ENCODE measurements around the gene CHST12.
"Not testable (repeated sequence)": the region's sequence is repeated elsewhere in the genome, so short reads cannot be mapped to it uniquely, and the experiment has no call there.

Gene CHST12

DNA sequence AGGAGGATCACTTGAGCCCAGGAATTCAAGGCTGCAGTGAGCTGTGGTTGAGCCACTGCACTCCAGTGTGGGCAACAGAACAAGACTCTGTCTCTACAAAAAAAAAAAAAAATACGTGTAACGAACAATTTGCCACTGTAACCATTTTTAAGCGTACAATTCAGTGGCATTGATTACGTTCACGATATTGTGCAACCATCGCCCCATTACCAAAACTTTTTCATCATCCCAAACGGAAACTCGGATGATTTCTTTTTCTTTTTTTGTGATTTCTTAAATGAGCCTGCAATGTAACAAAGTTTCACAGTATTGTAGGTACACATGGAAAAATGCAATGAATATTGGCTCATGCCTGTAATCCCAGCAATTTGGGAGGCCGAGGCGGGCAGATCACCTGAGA is 63.3 kb downstream of the CHST12 start:
- DNase-seq, result no peak

DNA sequence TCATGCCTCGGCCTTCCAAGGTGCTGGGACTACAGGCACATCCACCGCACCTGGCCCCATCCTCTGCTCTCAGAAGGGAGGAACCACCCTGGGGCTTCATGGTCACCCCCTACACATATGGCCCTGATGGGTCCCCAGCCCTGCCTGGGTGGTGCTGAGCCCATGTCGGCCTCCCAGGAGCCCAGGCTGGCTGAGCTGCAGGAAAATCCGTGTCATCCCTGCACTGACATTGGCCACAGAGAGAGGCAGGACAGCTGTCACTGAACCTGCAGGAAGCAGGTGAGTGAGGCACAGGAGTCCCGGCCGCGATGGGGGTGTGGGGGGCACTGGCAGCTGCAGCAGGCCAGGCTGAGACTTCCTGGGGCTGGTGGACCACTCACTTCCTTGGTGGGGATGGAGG is 64.8 kb downstream of the CHST12 start:
- DNase-seq, result no peak

DNA sequence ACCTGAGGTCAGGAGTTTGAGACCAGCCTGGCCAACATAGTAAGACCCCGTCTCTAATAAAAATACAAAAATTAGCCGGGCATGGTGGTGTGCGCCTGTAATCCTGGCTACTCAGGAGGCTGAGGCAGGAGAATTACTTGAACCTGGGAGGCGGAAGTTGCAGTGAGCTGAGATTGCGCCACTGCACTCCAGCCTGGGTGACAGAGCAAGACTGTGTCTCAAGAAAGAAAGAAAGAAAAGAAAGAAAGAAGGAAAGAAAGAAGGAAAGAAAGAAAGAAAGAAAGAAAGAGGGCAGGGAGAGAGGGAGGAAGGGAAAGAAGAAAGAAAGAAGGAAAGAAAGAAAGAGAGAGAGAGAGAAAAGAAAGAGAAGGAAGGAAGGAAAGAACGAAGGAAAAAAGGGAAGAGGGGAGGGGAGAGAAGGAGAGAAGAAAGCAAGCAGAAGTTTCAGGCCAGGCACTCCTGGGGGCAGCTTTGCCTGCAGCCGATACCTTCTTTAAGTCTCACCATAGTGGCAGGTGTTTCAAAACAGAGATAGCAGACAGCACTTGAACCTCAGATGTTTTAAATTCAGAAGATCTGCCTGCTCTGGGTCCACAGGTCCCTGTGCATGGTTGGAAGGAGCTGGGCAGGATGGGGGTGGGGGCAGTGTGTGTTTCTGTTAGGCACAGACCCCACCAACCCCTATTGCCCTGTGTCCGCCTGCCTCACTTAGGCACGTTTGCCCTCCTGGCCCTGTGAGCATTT is 66.2 kb downstream of the CHST12 start:
- not testable (repeated sequence) for DNase-seq

DNA sequence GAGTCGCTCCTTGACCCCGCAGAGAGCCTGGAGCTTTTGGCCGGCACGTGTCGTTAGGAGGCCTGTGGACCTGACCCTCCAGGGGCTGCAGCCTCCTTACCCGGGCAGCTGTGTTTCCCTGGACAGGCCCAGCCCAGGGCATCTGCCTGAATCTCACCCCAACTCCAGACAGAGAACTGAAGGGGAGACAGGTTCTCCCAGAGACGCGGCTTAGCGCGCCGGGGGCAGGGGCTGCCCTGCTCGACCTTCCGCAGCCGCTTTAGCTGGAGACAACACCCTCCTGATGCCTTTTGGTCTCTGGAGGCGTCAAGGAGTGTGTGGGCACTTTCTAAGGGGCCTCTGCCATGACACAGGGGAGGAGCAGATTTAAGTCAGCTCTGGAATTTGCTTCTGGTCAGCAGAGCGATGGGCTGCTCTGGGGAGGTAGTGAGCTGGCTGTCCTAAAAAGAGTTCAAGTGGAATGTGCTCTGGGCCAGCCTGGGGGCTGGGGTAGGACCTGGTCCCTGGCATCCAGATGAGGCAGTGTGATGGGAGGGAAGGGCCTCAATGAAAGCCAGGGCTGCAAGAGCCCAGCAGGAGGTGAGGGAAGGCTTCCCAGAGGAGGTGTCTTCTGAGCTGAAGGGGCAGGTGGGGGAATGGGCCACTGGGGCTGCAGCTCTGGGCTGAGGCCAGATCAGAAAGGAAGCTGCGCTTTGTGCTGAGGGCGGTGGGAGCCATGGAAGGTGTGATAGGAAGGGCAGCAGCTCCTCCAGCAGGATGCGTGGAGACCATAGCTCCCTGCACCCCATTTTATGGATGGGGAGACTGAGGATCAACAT is 67.0 kb downstream of the CHST12 start:
- no peak for DNase-seq

DNA sequence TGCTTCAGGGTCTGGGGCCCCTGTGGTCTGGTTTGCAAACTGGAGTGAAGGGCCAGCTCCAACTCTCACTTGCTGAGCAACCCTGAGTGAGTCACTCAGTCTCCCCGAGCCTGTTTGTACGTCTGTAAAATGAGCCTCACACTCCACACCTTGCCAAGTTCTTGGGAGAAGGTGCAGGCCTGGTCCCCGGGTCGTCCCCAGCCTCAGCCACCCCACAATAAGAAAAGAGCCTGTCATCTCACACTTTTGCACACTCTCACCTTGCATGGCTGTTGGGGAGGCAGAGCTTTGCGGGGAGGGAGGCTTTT is 67.6 kb downstream of the CHST12 start:
- DNase-seq, result peak; percentile 37

DNA sequence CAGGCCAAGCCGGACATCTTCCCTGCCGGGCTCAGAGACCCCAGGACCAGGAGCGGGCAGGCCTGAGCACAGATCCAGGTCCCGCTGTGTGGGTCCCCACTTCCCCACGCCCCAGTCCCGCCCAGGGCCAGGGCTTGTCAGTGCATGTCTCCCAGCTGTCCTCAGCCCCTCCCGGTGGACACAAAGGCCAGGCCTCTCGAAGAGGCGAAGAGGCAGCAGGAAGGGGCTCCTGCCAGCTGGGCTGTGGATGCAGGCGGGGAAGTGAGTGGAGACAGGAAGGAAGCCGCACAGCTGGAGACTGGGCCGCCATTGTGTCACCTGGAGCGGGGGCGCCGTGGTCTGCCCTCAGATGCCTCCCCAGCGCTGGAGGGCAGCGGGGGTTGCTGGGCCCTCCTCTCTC is 68.0 kb downstream of the CHST12 start:
- peak; percentile 94 for DNase-seq

DNA sequence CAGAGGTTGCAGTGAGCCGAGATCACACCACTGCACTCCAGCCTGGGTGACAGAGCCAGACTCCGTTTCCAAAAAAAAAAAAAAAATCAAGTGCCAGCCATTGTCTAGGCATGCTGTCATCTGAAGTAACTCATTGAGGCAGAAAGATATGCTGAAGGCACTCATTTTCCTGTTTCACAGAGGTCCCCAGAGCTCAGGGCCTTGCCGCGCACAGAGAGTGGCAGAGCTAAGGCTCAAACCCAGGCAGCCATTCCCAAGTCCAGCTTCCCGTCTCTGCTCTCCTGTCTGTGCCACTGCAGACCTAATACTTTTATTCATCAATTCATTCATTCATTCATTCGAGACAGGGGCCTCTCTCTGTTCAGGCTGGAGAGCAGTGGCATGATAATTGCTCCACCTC is 69.3 kb downstream of the CHST12 start:
- no peak for DNase-seq

DNA sequence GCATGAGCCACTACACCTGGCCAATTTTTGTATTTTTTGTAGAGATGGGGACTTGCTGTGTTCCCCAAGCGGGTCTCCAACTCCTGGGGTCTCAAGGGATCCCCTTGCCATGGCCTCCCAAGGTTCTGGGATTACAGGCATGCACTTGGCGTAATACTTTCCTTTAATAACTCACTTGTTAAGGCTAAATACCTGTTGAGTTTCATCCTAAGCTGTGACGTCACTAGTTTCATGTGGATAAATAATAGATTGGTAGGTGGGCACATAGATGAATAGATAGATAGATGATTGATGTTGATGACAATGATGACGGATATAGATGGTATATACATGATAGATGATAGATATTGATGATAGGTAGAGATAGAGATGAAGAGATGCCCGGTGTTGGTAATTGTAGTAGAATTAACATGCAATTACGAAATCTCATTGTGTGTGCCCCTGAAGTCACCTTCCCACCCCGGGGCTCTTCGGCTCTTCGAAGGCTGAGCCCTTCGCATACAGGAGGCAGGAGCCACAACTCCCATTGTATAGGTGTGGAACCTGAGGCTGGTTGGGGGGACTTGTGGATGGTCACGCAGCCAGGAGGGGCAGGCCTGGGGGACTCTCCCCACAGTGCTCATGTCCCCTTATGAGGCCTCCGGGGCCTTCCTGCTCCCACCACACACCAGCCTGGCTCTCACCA is 70.2 kb downstream of the CHST12 start:
- DNase-seq, result no peak

DNA sequence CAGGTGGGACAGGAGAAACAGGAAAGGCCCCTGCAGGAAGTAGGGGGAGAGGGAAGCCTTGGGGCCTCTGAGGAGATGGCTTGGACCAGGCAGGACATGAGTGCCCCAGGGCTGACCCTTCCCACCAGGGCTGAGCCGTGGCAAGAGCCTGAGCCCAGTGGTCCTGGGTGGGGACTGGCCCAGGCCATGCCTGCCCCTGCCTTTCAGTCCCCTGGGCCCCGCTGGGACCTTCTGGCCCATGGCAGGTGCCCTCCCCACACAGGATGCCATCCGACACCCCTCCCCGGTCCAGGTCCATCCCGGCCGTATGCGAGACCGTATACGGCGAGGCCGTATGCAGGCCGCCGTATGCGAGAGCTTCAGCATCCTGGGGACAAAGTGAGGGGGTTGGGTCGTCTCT is 70.8 kb downstream of the CHST12 start:
- no peak for DNase-seq

DNA sequence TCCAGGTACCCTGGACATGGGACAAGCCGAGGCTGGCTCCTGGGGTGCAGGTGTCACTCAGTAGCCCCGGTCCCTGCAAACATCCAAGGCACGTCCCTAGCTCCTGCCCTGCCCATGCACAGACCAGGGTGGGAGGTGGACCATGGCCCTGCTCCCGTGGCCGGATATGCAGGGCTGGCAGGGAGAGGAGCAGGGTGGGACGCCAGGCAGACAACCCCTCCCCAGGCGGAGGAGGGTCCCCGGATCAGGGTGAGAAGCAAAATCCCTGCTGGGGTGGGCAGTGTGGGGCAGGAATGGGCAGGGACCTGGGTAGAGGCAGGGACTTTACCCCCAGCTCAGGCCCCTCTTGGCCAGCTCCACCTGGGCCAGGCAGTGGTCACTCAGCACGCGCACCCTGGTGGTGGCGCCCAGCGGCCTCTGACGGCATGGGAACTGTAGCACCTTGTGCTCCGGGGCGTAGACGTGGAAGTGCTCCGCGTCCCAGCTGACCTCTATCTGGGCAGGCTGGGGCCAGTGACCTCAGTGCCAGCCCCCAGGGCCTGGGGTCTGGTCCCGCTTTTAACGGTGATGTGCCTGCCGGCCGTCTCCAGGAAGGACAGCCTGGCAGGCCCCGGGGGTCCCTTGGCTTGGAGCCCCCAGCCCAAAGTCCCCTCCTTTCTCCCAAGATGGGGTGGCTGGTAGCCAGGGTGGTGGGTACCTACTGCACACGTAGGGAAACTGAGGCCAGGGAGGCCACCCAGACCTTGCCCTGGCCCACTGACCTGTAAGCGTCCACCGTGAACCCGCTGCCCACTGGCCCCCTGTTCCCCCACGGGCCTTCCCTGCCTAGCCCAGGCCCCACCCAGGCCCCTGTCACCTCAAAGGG is 71.6 kb downstream of the CHST12 start:
- no peak for DNase-seq

DNA sequence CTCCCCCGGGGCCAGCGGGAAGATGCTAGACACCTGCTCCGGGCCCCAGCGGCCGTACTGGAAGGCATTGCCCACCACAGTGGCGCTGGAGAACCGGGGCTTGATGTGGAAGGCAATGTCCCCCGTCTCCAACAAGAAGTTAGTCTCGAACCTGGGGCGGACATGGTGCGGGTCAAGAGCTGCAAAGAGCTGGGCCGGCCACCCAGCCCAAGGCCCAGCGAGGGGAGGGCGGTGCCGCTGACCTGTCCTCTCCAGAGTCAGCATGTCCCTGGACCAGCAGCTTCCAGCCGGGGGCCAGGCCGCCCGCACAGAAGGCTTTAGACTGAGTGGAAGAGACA is 72.2 kb downstream of the CHST12 start:
- no peak for DNase-seq

DNA sequence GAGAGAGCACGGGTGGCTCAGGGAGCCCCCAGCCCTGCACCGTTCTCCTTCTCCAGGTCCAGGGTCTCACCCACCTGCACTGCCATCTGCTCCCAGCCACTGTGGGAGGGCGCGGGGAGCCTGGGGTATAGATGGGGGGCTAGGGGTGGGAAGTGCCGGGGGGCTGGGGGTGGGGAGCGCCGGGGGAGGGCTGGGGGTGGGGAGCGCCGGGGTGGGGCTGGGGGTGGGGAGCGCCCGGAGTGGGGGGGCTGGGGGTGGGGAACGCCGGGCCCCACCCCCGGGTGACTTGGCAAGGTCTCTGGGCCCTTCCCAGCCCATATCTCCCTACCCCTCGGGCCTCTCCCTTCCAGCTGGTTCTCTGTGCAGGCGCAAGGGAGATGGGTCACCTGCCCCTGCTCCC is 72.9 kb downstream of the CHST12 start, which contains the start of gene GRIFIN:
GRIFIN (minus strand) TSS at position 101 of the 400 bp plus-strand sequence; CDS start at position 86, 15 bp downstream.
- DNase-seq, result no peak

DNA sequence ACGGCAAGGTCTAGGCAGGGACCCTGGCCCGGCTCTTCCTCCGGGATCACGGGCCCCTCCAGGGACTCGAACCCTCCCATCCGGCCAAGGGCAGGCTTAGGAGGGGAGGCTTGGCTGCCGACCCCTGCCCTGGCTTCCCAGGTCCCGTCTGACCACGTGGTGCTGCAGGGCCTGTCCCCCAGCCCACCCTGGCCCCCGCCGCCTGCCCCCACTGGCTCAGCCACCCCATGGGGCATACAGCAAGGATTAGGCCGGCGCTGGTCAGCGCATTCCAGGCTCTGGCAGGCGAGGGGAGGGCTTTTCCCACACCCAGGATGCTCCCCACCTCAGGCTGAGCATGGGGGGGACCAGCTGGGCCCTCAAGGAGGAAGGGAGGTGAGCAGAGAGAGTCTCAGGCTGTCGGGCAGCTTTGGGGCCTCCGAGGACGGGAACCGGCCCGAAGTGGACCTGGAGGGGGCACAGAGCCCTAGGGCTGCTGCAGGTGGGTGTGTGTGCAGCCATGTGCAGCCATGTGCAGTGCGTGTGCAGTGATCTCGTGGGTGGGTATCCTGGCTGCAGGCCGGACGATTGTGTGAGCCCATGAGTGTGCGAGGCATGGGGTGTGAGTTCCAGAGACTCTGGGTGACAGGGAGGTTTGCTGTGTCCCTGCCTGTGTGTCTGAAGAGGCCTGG is 73.5 kb downstream of the CHST12 start:
- DNase-seq, result no peak

DNA sequence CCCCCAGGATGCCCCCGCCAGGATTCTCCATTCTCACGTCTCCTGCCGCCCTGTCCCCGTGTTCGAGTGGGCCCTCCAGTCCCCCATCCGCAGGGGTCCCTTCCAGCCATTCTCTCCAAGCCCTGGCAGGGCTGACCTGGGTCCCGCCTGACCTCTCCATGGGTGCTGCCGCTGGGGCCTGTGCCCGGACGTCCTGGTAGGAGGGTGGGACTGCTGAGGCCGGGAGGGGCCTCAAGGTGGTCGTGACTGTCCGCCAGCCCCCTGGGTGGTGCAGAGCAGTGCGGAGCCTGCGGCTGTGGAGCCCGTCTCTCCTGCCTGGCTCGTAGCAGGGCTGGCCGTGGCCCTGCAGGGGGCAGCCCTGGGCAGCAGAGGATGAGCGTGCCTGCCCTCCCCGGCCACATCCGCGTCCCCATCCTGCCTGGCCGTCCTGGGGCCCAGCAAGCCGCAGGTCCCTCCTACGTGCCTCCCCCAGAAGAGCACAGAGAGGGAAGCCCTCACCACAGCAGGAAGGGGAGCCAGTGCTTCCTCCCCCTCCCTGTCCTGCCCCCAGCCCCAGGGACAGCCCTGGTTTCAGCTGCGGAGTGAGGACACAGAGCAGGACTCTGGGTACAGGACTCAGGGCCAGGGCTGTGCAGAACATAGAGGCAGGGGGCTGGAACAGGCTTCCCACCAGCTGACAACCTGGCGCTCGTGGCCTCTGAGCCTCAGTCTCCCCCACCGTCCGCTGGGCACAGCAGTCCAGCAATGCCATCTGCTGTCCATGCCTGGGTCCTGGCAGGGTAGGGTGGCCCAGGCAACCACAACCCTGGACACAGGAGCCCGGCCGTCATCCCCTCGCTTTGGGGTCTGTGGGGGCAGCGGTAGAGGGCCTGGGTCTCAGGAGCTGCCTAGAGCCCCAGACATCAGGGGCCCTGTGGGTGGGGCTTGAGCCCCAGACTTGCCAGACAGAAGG is 74.3 kb downstream of the CHST12 start:
- DNase-seq, result peak; percentile 38

DNA sequence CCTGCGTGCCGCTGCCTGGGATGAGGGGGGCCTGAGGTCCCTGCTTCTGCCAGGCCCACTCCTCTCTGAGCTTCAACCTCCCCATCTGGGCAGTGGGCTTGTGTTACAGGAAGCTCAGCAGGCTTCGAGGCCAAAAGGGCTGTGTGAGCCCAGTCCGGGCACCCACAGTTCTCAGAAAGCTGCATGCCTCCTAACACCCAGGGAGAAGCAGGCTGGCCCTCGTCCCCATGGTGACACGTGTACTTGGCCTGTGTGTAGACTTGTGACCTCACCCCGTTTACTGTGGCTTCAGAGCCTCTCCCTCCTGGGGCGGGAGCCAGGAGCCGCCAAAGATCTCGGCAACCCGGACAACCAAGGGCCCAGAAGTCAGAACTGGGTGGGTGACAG is 75.0 kb downstream of the CHST12 start:
- DNase-seq, result no peak

DNA sequence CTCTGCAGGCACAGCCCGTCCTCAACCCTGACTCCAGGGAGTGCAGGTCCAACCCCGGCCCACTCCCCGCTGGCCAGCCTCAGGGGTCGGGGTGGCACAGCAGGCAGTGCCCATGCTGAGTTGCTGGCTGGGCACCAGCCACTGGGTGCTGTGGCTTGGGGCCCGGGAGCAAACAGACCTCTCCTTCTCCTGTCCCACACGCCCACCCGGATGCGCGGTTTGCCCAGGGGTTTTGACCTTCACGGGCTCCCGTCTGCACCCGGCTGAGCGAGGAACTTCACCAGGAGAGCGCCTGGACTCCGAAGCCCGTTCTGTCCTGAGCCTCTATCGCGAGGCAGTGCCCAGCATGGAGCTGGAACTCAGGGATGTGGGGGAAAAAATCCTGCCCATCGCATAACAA is 75.4 kb downstream of the CHST12 start:
- no peak for DNase-seq

DNA sequence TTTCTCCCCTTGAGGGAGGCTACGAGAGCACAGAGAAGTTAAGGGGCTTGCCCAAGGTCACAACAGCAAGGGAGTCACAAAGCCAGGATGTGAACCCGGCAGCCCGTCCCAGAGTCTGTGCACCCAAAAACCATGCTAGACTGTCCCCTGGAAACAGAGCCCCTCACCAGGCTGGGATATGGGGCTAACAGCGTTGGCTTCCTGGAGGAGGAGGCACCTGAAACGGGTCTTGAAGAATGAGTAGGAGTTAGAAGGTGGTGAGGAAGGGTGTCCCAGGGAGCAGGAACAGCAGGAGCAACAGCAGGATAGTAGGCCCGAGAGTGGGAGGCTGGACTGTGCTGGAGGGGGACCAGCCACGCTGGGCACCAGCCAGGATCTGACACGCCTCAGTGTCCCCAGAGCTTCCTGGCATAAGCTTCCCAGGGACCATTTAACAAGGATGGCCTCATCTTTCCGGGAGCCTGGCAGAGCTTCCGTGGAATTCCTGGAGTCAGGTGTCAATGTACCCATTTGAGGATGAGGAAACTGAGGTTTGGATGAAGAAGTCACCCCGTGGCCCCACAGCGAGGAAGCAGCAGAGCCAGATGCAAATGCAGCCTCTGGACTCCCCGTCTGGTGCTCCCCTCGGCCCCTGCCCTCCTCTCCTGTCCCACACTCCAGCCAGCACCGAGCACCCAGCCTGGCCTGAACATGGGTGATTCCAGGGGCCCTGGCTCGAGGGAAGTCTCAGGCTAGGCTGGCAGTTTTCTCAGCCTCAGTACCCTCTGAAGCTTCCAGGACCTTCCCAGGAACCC is 76.1 kb downstream of the CHST12 start:
- DNase-seq, result no peak

DNA sequence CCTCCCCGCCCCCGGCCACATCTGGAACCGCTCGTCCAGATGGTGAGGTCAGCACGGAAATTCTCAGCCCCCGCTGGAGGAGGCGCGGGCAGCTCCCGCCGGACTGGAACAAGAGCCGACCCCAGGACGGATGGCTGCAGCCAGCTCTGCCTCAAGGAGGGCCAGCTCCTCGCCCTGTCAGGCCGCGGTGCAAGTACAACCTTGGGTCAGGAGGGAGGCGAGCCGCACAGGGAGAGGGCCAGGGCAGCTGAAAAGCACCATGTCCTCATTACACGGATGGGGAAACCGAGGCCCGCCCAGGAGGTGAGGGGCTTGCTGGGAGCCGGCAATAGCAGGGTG is 76.6 kb downstream of the CHST12 start:
- no peak for DNase-seq

DNA sequence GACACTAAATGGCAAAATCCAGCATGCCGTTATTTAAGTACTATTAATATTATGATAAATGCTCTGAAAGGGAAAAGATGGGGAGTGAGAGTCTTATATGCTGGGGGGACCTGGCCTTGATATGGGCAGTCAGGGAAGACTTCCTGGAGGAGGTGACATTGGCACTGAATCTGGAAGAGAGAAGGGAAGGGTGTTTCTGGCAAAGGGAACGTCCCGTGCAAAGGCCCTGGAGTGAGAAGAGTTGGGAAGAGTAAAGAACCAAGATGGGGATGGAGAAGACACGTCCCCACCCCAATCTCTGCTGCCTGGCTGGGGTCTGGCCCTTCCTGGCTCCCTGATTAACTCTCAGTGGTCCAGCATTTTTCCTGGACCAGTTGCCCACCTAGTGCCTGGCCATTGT is 77.8 kb downstream of the CHST12 start:
- no peak for DNase-seq

DNA sequence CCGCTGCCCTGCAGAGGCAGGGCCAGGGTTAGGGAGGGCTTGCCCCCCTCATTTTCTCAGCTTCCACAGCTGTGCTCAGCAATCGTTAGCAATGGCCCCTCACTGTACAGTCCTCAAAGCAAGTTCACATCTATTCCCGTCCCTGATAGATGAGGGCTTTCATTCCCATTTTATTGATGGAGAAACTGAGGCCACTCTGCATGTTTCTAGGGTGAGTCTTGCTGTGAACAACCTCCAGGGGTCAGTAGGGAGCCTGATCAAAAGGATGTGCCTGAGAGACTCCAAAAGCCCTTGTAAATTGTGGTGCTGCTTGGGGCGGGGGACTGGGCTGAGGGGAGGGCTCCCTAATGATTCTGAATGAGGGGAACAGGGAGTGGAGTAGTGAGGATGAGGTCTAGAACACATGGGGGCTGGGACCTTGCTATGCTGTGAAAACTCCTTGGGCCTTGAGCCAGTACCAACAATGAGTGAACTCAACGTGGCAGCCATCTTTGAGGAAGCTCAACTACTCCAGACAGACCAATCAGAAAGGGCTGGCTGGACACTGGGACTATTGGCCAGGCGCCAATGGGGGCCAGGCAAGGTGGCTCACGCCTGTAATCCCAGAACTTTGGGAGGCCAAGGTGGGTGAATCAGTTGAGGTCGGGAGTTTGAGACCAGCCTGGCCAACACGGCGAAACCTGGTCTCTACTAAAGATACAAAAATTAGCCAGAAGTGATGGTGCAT is 79.5 kb downstream of the CHST12 start:
- peak; percentile 32 for DNase-seq

Data from NCI-H69 (cell line).